A673 (cell line): ENCODE measurements around the gene NUDT4B. TPM values are rescaled to one million over a fixed set of nuclear protein-coding genes. Genes with fewer than 3 reads are reported as not detected.
"Not testable (repeated sequence)": the region's sequence is repeated elsewhere in the genome, so short reads cannot be mapped to it uniquely, and the experiment has no call there.

Experiments
- BruUV-seq: library from RNA; stranded (reverse); fragments of 400-500 nt; replicated peaks from 2 replicates; lab custom pipeline; 2021; lab: Mats Ljungman, UMichigan
- CTCF ChIA-PET: fragments of 300-600 bp; sonication (Branson Sonifier 250); formaldehyde crosslinking; loops from one replicate; lab custom pipeline; 2022; ENCODE audit warnings: antibody characterized with exemption; lab: Charles Lee
- POLR2A ChIA-PET: fragments of 300-600 bp; sonication (Branson Sonifier 250); formaldehyde crosslinking; loops from one replicate; lab custom pipeline; 2022; ENCODE audit warnings: antibody characterized with exemption; ENCODE audit not compliant: low non-redundant PET; lab: Charles Lee
- DNase-seq: peaks from one replicate; pipeline ENCODE4 v3.0.0-alpha.2; 2015; ENCODE audit warnings: low spot score
- H3K27ac ChIP-seq: fragments of 200-600 bp; sonication (generic); 2 replicates; pipeline ENCODE4 v1.5.1; 2016; ENCODE audit warnings: mixed run types, low read depth, mild to moderate bottlenecking, mixed read lengths, antibody characterized with exemption, low read length; ENCODE audit not compliant: poor library complexity, severe bottlenecking
- H3K27me3 ChIP-seq: fragments of 200-600 bp; sonication (generic); replicated peaks from 2 replicates; pipeline ENCODE4 v1.6.1; 2017; ENCODE audit warnings: mixed run types, low read depth, mild to moderate bottlenecking, mixed read lengths, antibody characterized with exemption, low read length; ENCODE audit not compliant: insufficient read depth, poor library complexity
- H3K36me3 ChIP-seq: fragments of 200-600 bp; sonication (generic); 2 replicates; pipeline ENCODE4 v1.6.1; 2016; ENCODE audit warnings: mixed run types, mild to moderate bottlenecking, mixed read lengths, antibody characterized with exemption, low read length; ENCODE audit not compliant: insufficient read depth, poor library complexity, severe bottlenecking
- H3K4me1 ChIP-seq: fragments of 200-600 bp; sonication (generic); 2 replicates; pipeline ENCODE4 v1.6.1; 2017; ENCODE audit warnings: mixed run types, mild to moderate bottlenecking, mixed read lengths, antibody characterized with exemption, low read length; ENCODE audit not compliant: insufficient read depth, poor library complexity, severe bottlenecking
- H3K4me3 ChIP-seq: fragments of 200-600 bp; sonication (generic); 2 replicates; pipeline ENCODE4 v1.5.1; 2016; ENCODE audit warnings: low read depth, mixed run types, mild to moderate bottlenecking, mixed read lengths, low read length; ENCODE audit not compliant: poor library complexity, severe bottlenecking
- H3K9me3 ChIP-seq: fragments of 200-600 bp; sonication (generic); 2 replicates; pipeline ENCODE4 v1.6.1; 2016; ENCODE audit warnings: mixed run types, low read depth, mild to moderate bottlenecking, mixed read lengths, antibody characterized with exemption, low read length; ENCODE audit not compliant: poor library complexity, severe bottlenecking
- intact Hi-C: fragments of 100-400 bp; cut with micrococcal nuclease; formaldehyde crosslinking; loops from one replicate; pipeline ENCODE4 v1.10.0; 2022; ENCODE audit not compliant: unreplicated experiment
- total RNA-seq: library from RNA; stranded (reverse); gene quantifications from 2 replicates; pipeline ENCODE4 v1.2.3, GENCODE V29; 2021

Gene NUDT4B
- total RNA-seq, 1 experiment from 2014 or later = not detected

- POLR2A ChIA-PET, CTCF ChIA-PET, H3K4me3 ChIP-seq, BruUV-seq, H3K4me1 ChIP-seq, H3K27me3 ChIP-seq, intact Hi-C loops, H3K9me3 ChIP-seq, DNase-seq, H3K27ac ChIP-seq, H3K36me3 ChIP-seq: not testable (repeated sequence)
These were observed 25.1 kb downstream of the NUDT4B start for GRCh38 chr1:148773690-148774089.

GRCh38 chr1:148774102-148774501 is 25.5 kb downstream of the NUDT4B start:
- H3K27me3 ChIP-seq, BruUV-seq, H3K4me1 ChIP-seq, POLR2A ChIA-PET, H3K4me3 ChIP-seq, CTCF ChIA-PET, DNase-seq, H3K27ac ChIP-seq, H3K9me3 ChIP-seq, intact Hi-C loops, H3K36me3 ChIP-seq: not testable (repeated sequence)

GRCh38 chr1:148775263-148775662 is 26.7 kb downstream of the NUDT4B start:
- CTCF ChIA-PET, H3K4me3 ChIP-seq, H3K4me1 ChIP-seq, H3K36me3 ChIP-seq, H3K27ac ChIP-seq, POLR2A ChIA-PET, DNase-seq, H3K27me3 ChIP-seq, BruUV-seq, intact Hi-C loops, H3K9me3 ChIP-seq: not testable (repeated sequence)

DNA sequence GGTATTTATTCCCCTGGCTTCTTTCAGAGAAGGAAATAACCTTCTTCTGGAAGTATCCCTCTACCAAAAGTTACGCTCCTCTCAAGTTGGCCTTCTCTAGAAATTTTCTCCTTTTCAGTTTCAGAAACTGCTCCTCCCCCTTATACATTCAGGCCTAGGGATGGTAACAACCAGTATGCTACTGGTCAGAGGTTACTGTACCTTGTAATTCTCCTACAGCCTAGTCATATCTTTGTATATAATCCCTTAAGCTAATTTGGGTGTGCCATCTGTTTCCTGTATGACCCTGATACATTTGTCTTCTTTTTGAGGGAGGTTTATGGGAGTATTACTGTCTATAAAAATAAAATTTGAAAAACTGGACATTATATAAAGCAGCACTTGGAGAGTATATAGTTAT is 29.1 kb downstream of the NUDT4B start:
- CTCF ChIA-PET, intact Hi-C loops, POLR2A ChIA-PET, H3K9me3 ChIP-seq, BruUV-seq, H3K4me1 ChIP-seq, H3K4me3 ChIP-seq, H3K36me3 ChIP-seq, H3K27me3 ChIP-seq, DNase-seq, H3K27ac ChIP-seq: not testable (repeated sequence)

DNA sequence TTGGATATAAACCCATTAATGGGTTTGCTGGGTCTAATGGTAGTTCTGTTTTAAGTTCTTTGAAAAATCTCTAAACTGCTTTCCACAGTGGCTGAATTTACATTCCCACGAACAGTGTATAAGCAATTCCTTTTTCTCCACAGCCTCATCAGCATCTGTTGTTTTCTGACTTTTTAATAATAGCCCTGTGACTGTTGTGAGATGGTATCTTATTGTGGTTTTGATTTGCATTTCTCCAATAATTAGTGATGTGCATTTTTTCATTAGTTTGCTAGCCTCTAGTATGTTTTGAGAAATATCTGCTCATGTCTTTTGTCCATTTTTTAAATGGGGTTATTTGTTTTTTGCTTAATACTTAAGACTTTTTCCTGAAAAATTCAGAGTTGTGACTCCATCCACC is 31.8 kb downstream of the NUDT4B start:
- H3K4me1 ChIP-seq, H3K4me3 ChIP-seq, CTCF ChIA-PET, DNase-seq, H3K27me3 ChIP-seq, intact Hi-C loops, POLR2A ChIA-PET, H3K9me3 ChIP-seq, H3K27ac ChIP-seq, H3K36me3 ChIP-seq, BruUV-seq: not testable (repeated sequence)

- CTCF ChIA-PET, H3K27me3 ChIP-seq, H3K36me3 ChIP-seq, POLR2A ChIA-PET, intact Hi-C loops, H3K4me1 ChIP-seq, H3K27ac ChIP-seq, H3K4me3 ChIP-seq, H3K9me3 ChIP-seq, DNase-seq, BruUV-seq: not testable (repeated sequence)
These were observed 43.0 kb downstream of the NUDT4B start for GRCh38 chr1:148791543-148792099.

DNA sequence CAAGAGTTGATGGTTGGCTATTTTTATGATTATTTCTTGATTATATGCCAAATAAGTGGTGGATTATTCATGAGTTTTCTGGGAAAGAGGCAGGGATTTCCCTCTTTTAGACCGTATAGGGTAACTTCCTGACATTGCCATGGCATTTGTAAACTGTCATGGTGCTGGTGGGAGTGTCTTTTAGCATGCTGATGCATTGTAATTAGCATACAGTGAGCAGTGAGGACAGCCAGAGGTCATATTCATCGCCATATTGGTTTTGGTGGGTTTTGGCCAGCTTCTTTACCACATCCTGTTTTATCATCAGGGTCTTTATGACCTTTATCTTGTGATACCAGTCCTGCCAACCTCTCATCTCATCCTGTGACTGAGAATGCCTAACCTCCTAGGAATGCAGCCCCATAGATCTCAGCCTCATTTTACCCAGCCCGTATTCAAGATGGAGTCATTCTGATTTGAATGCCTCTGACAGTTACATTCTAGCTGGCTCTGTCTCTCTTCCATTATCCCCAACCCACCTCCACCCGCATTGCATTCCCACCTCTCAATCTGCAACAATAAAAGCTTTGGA is 45.3 kb downstream of the NUDT4B start:
- not testable (repeated sequence) for H3K27ac ChIP-seq, BruUV-seq

More for the DNA sequence above, 45.3 kb downstream of the NUDT4B start:
- H3K36me3 ChIP-seq, POLR2A ChIA-PET, DNase-seq, H3K4me3 ChIP-seq, H3K27me3 ChIP-seq, CTCF ChIA-PET, intact Hi-C loops, H3K4me1 ChIP-seq, H3K9me3 ChIP-seq: not testable (repeated sequence)
